HG03280 (cell line): ENCODE data around the gene RPS21.

Experiments used
- ATAC-seq: cut with Tn5 transposase; IDR thresholded peaks from one replicate; pipeline ENCODE4 v1.9.1; 2021; ENCODE audit warnings: mild to moderate bottlenecking, moderate library complexity; ENCODE audit not compliant: unreplicated experiment

Gene RPS21

DNA sequence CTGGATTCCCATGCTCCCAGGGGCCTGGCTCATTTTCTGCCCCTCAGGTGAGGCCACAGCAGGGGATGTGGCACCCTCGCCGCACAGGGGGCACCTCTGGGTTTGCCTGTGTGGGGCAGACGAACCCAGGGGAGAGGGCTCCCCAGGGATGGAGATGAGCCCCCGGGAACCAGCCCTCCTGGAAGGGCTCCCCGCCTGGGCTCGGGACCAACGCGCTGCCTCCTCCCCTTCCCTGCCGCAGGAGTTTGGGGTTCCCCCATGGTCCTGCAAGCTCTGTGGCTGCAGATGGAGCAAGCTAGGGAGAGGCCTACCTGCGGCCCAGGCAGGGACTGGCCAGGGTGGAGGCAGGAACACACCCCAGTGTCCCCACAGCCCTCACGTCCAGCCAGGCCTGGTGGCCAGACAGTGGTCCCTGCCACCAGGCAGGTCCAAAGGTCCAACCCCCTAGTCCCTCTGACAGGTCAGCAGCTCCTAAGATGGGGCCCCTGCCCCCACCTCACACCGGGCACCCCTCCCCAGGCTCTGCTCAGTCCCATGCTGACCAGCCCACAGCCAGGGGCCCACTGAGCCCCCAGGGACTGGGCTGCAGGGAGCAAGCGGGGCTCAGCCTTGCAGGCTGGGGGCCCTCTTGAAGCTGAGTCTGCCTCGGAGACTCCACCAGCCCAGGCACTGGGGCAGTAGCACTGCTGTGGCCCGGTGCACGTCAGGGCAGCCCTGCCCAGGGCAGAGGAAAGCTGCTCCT is 33.4 kb upstream of the RPS21 start:
- no peak for ATAC-seq

DNA sequence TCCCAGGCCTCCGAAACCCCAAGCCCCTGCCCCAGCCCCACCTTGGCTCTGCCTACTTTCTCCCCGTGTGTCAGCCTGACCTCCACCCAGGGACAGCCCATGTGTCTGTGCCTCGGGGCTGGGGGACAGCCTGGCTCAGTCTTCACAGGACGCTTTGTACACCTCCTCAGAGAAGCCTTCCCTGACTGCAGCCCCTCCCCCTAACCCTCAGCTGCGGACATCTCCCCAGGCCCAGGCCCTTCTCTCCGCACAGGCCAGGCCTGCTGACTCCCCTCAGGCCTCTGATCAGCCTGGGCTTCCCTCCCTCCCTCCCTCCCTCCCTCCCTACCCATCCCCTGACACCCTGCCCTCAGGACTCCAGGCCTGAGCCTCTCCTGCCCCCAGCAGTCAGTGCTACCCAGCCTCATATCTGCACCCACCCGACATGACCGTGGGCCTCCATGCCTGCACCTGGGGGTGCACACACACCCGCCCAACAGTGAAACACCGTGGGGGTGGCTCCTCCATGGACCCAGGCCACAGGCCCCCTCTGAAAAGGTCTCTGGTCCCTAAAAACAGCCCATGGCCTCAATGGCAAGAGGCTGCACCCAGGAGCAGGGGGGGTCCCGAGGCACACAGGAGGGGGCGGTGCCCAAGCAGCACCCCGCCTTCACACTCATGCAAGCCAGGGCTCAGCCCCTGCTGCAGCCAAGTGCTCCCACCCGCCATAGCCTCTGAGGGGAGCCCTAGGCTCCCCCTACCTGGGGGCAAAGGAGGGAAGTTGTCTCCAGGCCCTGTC is 32.7 kb upstream of the RPS21 start:
- no peak for ATAC-seq

DNA sequence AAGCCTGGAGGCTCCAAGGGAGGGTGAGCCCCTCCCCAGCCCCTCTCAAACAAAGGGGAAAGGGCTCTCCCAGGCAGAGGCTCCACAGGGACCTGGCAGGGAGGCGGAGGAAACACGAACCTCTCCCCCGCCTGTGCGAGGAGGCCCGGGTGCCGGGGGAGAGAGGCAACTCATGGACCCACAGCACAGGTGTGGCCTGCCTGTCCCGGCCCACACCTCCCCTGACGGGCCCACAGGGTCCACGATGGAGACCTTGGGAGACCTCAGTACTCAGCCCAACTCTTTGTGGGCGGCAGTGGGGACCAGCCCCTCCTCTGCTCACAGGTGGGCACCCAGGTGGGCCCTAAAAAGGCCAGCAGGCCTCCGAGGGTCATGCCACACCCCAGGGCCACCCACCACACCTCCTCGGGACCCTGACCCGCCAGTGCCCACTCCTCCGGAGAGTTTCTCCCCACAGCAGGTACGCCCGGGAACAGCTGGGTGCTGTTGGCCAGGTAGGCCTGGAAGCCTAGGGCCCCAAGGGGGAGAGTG is 32.0 kb upstream of the RPS21 start:
- no peak for ATAC-seq

DNA sequence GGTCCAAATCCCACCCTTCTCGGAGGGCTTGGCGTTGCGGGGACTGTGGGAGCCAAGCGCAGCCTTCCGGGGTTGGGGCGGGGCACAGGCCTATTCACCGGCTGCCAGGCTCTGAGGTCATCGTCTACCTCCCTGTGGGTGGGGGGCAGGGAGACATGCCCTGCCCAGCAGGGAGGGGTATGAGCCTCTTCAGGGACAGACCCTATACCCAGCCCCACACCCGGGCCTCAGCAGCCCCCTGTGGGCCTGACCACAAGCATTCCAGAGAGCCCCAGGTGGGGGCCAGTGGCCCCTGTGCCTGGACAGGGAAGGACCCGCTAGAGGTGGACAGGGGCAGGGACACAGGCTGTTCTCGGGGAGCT is 31.4 kb upstream of the RPS21 start:
- ATAC-seq: no peak

DNA sequence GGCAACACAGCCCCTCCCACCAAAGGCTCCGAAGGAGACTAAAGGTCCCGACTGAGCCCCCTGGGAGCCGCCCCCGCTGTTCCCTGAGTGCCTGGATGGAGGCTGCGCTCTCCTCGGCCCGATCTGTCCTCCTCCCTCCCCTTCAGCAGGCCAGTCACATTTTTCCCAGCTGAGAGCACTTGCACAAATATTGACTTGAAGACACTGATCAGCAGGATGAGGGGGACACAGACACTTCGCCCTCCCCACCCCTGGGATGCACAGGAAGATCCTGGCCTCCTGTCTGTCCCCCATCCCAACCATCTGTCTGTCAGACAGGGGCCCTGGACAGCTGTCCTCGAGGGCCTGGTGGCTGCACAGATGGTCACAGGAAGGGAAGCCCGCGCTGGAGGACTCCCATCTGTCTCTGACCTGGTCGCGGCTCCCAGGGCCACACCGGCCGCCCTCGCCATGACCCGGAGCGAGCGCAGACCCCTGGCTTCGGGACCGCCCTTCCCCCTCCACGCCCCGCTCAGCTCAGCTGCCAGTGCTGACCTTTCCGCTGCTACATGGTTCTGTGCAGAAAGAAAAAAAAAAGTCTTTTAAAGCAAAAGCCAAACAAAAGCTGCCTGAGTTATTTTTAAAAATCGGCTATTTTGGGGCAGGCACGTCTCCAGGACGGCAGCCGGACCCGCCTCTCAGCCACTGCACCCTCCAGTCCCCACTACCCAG is 30.9 kb upstream of the RPS21 start:
- ATAC-seq: no peak

DNA sequence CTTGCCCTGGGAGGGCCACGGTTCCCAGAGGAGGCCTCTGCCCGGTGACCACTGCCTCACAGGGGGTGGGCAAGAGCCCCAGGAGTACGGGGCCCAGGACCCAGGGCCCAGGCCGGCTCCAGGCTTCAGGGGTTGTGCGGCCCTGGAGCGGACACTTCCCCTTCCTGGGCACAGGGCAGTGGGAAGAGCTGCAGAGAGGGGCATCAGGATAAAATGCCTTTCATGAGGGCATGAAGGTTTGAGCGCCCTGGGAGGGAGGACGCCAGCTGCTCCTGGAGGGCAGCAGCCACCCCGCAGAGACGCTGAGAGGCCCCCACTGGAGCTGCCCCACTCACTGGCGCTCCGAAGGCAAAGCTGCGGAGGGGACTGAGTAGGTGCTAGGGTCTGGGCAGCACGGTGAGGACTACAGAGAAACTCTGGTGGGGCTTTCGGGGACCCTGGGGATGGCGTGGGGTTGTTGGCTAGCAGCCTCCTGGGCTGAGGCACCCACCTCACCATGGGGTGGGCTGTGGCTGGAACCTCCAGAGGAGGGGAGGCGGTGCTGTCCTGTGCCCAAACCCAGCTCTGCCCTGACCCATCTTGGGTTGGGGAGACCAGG is 30.2 kb upstream of the RPS21 start:
- no peak for ATAC-seq

DNA sequence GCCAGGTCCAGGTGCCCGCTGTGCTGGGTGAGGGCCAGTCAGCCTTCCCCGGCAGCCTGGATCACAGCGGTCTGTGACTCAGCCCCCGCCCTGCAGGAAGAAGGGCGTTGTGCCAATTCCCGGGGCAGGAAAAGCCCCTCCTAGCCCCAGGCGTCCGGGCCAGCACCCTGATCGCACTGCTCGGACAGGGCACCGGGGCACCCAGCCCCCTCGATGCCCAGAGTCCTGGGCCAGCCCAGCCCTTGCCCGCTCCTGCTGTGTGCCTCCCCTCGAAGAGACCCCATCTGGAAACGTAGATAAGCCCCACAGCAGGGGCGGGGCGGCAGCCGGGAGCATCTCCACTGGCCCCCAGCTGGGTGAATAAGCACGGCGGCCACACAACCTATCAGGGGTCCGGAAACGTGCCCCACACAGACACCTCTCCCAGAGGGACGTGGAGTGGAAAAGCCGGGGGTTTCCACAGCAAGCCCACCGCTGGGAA is 29.7 kb upstream of the RPS21 start:
- ATAC-seq: no peak

DNA sequence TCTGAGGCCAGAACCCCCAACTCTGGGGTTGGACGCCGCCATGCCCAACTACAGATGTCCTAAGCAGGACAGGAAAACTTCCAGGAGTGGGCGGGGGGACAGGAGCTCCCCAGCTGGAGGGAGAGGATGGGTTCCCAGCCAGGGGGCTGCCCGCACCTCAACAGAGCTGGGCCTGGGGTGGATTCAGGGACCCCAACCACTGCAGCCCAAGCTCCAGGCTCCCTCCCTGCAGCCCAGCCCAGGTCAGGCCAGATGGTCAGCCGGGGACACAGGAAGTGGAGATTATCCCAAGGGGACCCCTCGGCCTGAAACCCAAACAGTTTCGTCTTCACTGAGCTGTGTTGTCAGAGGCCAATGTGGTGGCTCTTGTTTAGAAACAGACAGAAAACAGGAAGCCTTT is 29.2 kb upstream of the RPS21 start:
- ATAC-seq: no peak

DNA sequence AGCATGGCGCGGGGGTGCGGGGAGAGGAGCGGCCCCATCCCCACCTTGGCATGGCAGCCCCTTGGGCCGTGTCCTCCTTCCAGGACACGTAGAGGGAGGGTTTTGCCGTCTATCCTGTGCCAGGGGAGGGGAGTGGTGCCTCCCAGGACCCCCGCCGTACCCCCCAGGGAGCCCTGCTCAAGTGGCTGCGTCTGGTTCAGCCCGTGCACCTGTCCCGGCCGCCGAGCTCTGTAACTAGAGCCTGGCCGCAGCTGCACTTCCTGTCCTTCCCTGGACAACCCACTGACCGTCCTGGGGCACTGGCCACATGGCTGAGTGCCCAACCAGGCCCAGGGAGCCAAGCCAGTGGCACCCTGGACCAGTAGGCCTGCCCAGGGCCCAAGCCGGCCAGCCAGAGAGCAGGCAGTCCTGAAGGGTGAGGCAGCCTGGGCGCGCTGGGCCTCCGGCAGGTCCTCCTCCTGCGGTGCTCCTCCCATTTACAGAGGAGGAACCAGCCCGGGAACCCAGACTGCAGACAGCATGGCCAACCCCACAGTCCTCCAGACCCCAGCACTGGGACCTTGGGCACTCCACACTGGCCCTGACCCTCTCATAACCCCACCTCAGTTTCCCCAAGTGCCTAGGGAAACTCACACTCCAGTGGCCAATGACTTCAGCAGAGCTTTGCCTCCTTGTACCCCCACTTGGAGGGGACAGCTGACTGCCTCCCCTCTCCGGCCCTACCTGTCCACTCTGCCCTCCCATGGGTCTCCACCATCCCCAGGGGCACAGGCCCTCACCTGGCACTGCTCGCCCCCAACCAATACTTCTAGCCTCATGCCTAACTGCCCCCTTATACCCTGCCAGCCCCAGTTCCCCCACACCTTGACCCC is 28.5 kb upstream of the RPS21 start:
- ATAC-seq: no peak

DNA sequence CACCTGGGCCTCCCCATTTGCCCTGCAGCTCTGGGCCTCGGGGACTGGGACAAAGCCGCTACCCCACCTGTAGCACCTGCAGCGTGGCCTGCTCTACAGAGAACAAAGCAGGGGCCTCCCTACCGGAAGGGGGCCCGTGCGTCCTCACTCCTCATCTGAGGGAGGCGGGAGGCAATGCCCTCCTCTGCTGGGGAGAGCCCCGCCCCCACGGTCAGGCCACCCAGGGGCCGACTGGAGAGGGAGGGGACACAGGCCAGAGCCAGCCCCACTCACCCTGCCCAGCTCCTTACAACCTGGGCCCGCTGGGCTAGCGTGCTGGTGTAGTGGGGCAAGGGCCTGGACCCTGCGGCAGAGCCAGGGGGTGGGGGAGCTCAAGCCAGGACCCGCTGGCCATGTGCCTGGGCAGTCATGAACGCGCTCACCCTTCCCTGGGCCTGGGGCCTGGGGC is 27.8 kb upstream of the RPS21 start:
- ATAC-seq: no peak

DNA sequence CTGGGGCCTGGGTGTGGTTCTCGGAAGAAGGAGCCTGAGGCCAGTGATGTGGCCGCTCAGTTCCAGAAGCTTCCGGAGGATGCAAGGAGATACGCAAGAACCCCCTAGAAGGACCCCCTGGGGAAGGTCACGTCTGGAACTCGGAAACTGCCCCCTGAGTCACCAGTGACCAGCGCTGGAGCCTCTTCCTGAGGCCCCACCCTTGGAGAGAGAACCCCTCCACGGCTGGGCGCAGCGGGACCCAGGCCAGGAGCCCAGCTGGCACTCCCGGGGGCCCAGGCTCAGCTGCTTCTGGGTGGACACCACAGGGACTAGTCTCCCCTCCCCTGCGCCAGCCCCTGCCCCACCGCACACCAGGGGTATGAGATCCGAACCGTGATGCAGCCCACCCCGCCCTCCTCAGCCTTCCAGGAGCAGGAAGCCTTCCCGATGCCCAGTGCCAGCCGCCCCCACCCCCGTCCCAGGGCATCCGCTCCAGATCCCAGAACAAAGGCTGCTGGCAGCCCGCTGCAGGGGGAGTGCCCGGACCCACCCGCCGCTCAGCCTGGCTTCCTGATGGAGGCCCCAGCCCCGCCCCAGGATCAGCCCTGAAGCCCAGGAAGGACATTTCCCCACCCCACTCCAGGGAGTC is 27.3 kb upstream of the RPS21 start:
- ATAC-seq: no peak

DNA sequence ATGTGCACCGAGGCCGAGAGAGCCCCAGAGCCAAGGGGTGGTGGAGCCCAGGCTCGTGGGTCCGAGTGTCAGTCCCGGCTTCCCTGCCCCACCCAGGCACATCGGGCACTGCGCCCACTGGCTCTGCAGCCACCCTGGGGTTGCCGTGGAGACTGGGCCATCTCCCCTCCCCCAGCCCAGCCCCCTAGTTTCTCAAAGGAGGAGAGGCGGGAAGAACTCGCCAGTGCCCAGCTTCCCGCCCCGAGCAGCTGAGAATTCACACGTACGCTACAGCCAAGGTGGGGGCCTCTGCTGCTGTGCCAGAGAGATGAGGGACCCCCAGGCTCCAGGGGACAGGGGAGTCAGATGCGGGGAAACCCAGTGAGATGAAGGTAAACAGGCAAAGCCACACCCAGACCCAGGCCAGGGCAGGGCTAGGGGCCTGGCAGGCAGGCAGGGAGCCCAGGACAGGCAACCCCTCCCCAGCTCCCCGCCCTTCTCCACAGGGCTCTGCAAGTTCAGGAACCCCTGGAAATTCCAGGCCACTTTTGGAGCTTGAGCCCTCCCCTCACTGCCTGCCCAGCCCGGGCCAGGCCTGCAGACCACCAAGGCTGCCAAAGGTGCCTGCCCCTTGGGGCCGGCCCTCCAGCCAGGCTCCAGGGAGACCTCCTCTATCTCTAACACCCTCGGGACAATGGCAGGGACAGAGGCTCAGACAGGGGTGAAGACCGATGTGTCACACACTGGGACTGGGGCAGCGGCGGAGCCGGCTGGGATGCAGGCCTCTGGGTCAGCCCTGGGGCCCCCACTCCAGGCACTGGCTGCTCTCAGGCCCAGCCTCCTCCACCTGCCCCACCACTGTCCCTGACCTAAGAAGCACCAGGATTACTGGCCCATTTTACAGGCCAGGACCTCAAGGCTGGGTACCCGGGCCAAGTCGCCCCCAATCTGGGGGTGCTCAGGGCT is 25.8 kb upstream of the RPS21 start:
- no peak for ATAC-seq

DNA sequence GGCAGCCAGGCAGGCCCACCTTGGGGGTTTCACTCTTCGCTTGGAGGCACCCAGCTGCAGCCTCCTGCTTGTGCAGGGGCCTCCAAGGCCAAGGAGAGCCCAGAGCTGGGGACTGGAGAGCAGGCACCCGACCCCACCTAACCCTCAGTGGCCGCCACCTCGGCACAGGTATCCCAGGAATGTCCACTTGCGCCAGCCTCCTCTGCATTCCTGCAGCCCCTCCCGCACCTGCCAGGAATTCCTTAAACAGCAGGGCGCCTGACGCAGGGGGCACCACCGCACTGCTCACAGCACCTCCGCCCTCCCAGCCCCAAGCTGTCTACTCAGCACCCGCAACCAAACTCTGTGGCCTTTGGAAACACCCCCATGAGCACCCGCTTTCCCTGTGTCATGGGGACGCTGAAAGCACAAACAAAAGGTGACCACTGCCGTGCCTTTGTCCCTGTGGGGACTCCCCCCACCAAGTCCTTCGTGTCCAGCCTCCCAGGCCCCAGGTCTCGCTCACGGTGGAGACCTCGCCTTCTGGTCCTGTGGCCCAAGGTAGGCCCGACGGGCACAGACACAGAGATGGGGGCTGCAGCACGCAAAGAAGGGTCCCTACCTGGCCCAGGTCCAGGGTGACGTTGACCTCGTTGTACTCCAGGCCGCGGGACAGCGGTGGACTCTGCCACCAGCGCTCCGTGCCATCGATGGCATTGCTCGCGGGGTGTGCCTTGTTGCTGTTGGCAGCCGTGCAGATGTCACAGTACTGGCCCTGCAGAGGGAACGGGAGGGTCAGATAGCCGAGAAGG is 24.9 kb upstream of the RPS21 start:
- no peak for ATAC-seq

DNA sequence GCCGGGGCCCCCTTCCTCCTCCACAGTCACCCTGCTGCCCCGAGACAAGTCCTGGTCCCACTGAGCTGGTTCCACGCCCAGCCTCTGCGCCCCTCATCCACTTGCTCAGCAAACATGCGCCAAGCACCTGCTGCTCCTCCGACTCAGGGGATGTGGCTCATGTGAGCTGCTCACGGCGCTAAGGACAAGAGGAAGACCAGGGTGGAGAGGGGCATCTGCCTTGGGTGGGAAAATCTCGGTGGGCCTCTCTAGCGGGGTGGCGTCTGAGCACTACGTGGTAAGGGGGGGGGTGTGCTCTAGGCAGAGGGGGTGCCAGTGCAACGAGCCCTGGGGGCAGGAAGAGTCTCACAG is 24.3 kb upstream of the RPS21 start:
- no peak for ATAC-seq

DNA sequence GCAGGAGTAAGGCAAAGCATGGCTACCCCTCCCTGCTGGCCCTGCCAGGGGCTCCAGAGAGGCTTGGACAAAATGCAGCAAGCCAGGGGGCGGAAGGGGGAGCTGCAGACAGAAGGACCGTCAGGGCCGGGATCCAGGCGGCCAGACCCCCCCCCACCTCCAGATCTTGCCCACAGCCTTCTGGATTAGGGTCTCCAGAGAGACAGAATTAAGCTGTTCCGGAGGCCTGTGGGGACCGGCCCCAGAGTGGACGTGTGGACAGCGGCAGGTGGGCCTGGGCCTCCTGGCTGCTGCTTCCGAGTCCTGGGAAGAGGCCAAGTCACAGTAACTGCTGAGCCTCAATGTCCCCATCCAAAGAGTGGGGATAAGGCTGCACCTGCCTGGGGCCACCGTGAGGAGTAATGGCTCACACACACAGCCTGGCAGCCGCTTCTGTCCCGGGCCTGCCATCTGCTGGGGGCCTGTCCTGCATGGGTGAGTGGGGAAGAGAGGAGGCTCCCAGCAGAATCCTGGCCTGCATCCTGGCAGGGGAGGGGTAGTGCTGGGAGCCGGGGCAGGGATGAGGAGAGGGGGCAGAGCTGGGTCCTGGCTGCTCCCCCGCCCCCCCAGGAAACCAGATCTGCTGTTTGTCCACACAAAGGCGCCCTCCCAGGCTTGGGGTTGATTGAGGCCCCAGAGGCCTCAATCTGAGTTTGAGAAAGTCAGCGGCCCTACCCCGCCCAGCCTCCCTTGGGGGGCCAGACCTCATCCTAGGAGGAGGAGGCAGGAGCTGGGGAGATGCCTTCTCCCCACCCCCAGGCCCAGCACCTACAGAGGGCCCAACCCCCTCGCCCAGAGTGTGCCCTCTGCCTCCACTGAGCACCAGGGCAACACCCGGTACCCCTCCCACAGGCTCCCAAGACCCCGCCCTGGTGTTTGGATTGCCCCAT is 23.6 kb upstream of the RPS21 start:
- ATAC-seq: no peak

DNA sequence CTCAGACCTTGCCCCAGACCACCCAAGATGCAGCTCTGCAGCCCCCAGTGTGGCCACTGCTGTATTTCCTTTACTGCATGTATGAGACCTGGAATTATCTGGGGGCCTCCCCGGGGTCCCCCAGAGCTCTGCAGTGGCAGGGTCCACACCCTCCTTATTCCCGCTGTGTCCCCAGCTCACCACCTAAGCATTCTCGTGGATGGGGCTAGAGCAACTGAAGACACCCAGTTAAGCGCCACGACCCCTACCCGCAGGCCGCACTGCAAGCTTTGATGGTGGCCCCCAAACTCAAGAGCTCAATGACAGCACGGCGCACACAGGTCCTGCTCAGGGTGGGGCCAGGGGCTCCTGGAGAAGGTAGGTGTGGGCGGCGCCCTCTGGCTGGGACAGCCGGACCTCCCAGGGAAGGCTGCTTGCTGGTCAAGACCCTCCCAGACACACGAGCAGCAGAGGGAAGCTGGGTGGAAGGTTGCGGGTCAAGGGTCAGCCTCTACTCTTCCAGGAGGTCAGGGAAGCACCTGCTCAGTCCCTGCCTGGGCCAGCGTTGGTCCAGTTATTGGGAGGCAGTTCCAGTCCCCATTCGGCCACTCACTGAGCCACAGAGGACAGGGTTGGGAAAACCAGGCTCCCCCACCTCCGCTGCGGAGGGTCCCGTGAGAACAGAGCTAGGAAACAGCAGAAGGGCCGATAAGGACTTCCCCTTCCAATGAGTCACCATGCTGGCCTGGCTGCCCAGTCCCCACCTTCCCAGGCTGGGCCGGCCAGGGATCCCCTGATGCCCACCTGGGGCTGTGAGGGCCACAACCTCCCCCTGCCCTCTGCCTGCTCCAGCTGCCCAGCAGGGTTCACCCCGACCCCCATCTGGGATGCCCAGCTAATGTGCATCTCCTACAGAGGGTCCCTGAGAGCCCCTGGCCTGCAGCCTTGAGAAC is 22.7 kb upstream of the RPS21 start:
- no peak for ATAC-seq
